Hepatic stellate cell (primary cell): ENCODE results near the gene NME4.
A peak's percentile ranks its signal among the peaks of the same experiment; 100 is the strongest.
"Not testable (repeated sequence)": the region's sequence is repeated elsewhere in the genome, so short reads cannot be mapped to it uniquely, and the experiment has no call there.

Source experiments
- DNase-seq: peaks from one replicate; pipeline ENCODE4 v3.0.0; 2011; ENCODE audit warnings: low spot score

Gene NME4

GRCh38 chr16:377419-377951, 19.5 kb upstream of the NME4 start:
- no peak for DNase-seq

GRCh38 chr16:378113-378820, 18.7 kb upstream of the NME4 start:
- not testable (repeated sequence) for DNase-seq

- DNase-seq = no peak
Measured at GRCh38 chr16:378821-379182, 18.2 kb upstream of the NME4 start.

GRCh38 chr16:379183-379960, 17.6 kb upstream of the NME4 start:
- no peak for DNase-seq

GRCh38 chr16:379961-380761, 16.8 kb upstream of the NME4 start:
- DNase-seq = no peak

DNA sequence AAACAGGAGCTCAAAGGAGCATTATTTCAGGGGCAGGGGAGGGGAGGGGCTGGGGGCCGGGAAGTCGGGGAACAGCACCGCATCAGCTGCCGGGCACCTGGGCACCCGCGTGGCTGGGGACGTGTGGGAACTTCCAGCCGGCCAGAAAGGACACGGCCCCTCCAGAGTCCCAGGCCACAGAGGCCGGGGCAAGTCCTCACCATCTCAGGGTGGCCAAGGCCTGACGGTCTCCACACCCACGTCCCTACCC, 16.3 kb upstream of the NME4 start:
- DNase-seq = no peak

DNA sequence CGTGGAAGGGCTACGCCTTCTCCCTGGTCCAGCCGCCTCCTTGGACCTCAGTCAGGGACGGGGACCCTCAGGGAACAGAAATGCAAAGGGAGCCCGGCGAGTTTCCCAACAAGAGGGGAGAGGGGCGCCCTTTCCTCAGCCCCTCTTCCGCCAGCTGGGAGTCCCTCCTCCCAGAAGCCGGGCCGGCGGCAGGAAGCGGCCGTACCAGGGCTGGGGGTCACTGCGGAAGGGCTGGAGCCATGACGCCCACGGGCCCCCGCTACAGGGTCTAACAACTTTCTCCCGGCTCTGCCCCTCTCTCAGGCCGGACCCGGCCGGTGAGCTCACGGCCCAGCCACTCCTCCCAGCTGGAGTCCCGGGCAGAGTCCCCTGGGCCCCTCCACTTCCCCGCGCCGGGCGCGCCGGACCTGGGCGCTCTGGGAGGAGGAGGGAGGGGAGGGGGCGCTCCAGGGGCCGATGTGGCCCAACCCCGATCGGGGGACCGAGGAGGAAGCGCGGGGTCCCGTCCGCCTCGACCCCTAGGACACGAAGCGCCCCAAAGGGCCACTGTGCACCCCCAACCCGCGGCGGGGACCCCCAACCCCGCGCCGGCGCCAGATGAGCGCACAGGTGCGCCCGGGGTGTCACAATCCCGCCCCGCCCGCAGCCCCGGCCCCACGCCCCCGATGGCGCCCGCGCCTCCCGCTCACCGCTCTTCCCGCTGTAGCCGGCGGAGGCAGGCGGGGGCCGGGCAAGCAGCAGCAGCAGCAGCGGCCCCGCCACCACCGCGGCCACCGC, 15.8 kb upstream of the NME4 start:
- no peak for DNase-seq

DNA sequence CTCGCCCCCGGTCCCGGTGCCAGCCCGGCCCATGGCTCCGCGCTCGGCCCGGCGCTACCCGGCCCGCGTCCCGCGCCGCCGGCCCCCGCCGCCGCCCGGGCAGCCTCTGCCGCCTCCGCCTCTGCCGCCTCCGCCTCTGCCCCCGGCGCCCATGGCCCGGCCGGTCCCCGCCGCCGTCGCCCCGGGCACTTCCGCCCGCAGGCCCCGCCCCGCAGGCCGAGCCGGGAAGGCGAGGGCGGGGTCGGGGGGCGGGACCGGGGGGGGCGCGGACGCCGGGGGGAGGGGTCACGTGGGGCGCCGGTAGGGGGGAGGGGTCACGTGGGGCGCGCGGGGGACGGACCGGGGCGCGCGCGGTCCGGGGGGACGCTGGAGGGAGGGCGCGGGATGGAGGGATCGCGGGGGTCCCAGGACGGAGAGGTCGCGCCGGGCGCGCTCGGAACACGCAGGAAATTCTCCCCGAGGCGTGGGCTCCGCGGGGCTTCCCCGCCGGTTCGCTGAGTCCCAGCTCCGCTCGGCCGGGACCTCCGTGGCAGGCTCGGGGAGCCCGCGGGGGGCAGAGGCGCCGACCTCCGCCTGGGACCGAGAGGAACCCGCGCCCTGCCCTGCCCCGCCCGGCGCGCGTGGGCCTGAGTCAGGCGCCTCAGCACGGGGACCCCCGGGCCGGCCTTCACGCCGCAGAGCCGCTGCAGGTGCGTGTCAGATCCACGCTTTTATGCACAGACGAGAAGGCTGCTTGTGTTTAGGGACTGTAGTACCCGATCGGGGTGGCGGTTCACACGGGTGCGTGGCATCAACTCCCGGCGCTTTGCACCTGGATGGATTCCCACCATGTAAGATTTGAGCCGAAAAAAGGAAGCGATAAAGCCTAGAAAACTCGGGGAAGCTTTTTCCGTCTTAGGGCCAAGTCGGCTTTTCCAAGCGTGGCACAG, 14.9 kb upstream of the NME4 start, which contains the start of gene PGAP6:
TSS of gene PGAP6 (minus strand) at position 190 of the 929 bp plus-strand sequence. CDS start at position 33, 157 bp downstream.
- DNase-seq = peak; percentile 88

GRCh38 chr16:383326-384051, 13.5 kb upstream of the NME4 start:
- DNase-seq = no peak

DNA sequence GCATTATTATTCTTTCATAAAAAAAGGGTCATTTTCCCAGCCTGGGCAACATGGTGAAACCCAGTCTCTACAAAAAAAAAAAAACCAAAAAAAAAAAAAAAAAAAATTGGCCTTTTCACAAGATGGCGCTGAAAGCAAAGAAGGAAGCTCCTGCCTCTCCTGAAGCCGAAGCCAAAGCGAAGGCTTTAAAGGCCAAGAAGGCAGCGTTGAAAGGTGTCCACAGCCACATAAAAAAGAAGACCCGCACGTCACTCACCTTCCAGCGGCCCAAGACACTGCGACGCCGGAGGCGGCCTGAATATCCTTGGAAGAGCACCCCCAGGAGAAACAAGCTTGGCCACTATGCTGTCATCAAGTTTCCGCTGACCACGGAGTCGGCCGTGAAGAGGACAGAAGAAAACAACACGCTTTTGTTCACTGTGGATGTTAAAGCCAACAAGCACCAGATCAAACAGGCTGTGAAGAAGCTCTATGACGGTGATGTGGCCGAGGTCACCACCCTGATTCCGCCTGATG, 10.3 kb upstream of the NME4 start:
- no peak for DNase-seq

DNA sequence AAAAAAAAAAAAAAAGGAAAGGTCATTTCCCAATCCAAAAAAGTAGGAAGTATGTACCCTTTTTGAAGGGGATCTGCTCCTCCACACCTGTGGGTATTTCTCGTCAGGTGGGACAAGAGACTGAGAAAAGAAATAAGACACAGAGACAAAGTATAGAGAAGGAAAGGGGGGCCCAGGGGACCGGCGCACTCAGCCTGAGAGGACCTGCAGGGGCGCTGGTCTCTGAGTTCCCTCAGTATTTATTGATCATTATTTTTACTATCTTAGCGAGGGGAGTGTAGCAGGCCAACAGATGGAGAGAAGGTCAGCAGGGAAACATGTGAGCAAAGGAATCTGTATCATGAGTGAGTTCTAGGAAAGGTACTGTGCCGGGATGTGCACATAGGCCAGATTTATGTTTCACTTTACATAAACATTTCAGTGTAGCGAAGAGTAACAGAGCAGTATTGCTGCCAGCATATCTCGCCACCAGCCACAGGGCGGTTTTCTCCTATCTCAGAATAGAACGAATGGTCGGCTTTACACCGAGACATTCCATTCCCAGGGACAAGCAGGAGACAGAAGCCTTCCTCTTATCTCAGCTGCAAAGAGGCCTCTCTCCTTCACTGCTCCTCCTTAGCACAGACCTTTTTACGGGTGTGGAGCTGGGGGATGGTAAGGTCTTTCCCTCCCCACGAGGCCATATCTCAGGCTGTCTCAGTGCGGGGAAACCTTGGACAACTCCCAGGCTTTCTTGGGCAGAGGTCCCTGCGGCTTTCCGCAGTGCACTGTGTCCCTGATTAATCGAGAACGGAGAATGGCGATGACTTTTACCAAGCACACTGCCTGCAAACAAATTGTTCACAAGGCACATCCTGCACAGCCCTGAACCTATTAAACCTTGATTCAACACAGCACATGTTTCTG, 9.0 kb upstream of the NME4 start:
- not testable (repeated sequence) for DNase-seq

- DNase-seq = no peak
Measured at GRCh38 chr16:389352-389751, 7.6 kb upstream of the NME4 start.

- DNase-seq = peak; percentile 73
Measured at GRCh38 chr16:391885-392335, 5.1 kb upstream of the NME4 start.

DNA sequence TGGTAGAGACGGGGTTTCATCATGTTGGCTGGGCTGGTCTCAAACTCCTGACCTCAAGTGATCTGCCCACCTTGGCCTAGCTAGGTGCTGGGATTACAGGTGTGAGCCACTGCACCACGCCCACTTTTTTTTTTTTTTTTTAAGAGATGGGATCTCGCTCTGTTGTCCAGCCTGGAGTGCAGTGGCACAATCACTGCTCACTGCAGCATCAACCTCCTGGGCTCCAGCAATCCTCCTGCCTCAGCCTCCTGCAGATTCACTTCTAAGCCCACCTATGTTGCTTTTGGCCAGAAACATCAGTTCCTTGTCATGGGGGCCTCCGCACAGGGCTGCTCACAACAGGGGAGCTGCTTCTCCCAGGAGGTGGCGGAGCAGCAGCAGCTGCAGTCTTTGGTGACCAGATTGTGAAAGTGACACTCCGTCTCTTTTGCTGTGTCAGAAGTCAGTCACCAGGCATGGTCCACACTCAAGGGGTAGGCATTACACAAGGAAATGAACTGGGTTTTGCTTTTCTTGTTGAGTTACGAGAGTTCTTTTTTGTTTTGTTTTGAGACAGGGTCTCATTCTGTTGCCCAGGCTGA, 4.5 kb upstream of the NME4 start:
- no peak for DNase-seq

DNA sequence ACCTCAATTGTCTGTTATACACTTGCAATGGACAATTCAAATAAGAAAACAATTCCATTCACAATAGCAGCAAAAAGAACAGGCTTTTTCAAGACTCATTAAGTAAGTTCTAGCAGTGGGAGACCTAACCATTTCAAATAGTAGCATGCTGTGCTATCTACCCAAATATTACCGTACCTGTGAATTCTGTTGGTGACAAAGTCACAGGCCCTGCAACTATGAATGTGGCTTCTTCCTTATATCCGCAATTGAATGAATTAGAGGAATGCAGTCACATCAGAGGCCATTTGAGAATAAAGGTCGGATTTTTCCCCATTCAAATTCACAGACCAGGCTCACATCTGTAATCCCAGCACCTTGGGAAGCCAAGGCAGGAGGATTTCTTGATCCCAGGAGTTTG, 800 bp upstream of the NME4 start:
- no peak for DNase-seq

GRCh38 chr16:396605-397004, 394 bp upstream of the NME4 start:
- peak; percentile 74 for DNase-seq

GRCh38 chr16:397736-398332, 835 bp downstream of the NME4 start:
- DNase-seq = peak; percentile 91
